AG04449 (cell line): ENCODE measurements around the gene HDAC4.

ENCODE experiments used
- CTCF ChIA-PET: fragments of 350-600 bp; formaldehyde crosslinking; extraction: SDS; loops from one replicate; lab custom pipeline; 2021; ENCODE audit warnings: antibody characterized with exemption; lab: Yijun Ruan, JAX
- POLR2A ChIA-PET: fragments of 400-600, 350-600 bp; formaldehyde crosslinking; extraction: SDS; loops from one replicate; lab custom pipeline; 2020; ENCODE audit warnings: antibody characterized with exemption, inconsistent platforms; lab: Yijun Ruan, JAX
- DNase-seq: peaks from one replicate; pipeline ENCODE4 v3.0.0-alpha.2; 2010; ENCODE audit warnings: low read depth, low spot score
- H3K4me3 ChIP-seq: 2 replicates; pipeline ENCODE4 v1.5.1; 2011; ENCODE audit warnings: low read depth, mild to moderate bottlenecking, control low read depth, low read length
- CTCF ChIP-seq: IDR thresholded peaks from one replicate; pipeline ENCODE4 v1.5.1; 2011; ENCODE audit warnings: mild to moderate bottlenecking, moderate library complexity, low read length, control low read depth, inconsistent platforms; ENCODE audit not compliant: insufficient read depth; ENCODE audit errors: missing control alignments

HDAC4 gene

GRCh38 chr2:239139566-239139965 is 261.3 kb downstream of the HDAC4 start:
- no peak for TF ChIP-seq CTCF
- no peak overlapping the region for H3K4me3 ChIP-seq
- CTCF ChIA-PET: no interaction called here
- no peak for DNase-seq
- POLR2A ChIA-PET: no interaction called here

- POLR2A ChIA-PET: no interaction called here
- DNase-seq: no peak
- CTCF ChIA-PET: no interaction called here
- TF ChIP-seq CTCF: no peak
- H3K4me3 ChIP-seq: no peak overlapping the region
Observed at GRCh38 chr2:239139101-239139500, 261.7 kb downstream of the HDAC4 start.

- no peak for DNase-seq
- TF ChIP-seq CTCF: no peak
- no peak overlapping the region for H3K4me3 ChIP-seq
- POLR2A ChIA-PET: no interaction called here
- CTCF ChIA-PET: no interaction called here
Observed at GRCh38 chr2:239138610-239139009, 262.2 kb downstream of the HDAC4 start.

GRCh38 chr2:239137898-239138283 is 262.9 kb downstream of the HDAC4 start:
- ChIA-PET CTCF (interaction anchor here (0.9 kb wide), 1 partner anchor 850 kb away, joined by 3 read pairs; no protein-coding TSS in a partner anchor), POLR2A (no interaction called here)
- no peak for TF ChIP-seq CTCF
- DNase-seq: no peak
- no peak overlapping the region for H3K4me3 ChIP-seq

GRCh38 chr2:239137165-239137897 is 263.5 kb downstream of the HDAC4 start:
- ChIA-PET POLR2A (no interaction called here), CTCF (interaction anchor here (0.9 kb wide), 1 partner anchor 850 kb away, joined by 3 read pairs; no protein-coding TSS in a partner anchor)
- no peak for DNase-seq
- H3K4me3 ChIP-seq: no peak overlapping the region
- no peak for TF ChIP-seq CTCF

GRCh38 chr2:239136762-239137161 is 264.1 kb downstream of the HDAC4 start:
- CTCF ChIA-PET: interaction anchor here (2.1 kb wide), 1 partner anchor 8 kb away, joined by 14 read pairs; no protein-coding TSS in a partner anchor
- POLR2A ChIA-PET: no interaction called here
- TF ChIP-seq CTCF: no peak
- H3K4me3 ChIP-seq: no peak overlapping the region
- no peak for DNase-seq
